DMS 273 treated with DMSO at 0.1 percent for 48 hours (cell line): Measurements from ENCODE around the gene PTPRN2.

Source experiments
- DNase-seq: peaks from one replicate; lab custom pipeline; 2025; lab: John Stamatoyannopoulos, UW

Gene PTPRN2

GRCh38 chr7:158489462-158490155 lies 98.0 kb downstream of the PTPRN2 start:
- DNase-seq, result no peak

- DNase-seq, result no peak
Observed at GRCh38 chr7:158488181-158488971, 99.2 kb downstream of the PTPRN2 start.

GRCh38 chr7:158487631-158488151 lies 99.9 kb downstream of the PTPRN2 start:
- no peak for DNase-seq

- DNase-seq, result no peak
Observed at GRCh38 chr7:158486919-158487318, 100.7 kb downstream of the PTPRN2 start.

GRCh38 chr7:158484801-158485531 lies 102.7 kb downstream of the PTPRN2 start:
- no peak for DNase-seq

GRCh38 chr7:158482480-158482879 lies 105.1 kb downstream of the PTPRN2 start:
- no peak for DNase-seq

GRCh38 chr7:158479664-158480025 lies 108.0 kb downstream of the PTPRN2 start:
- DNase-seq, result no peak

GRCh38 chr7:158479021-158479663 lies 108.5 kb downstream of the PTPRN2 start:
- no peak for DNase-seq

GRCh38 chr7:158477866-158478265 lies 109.8 kb downstream of the PTPRN2 start:
- no peak for DNase-seq

GRCh38 chr7:158476331-158476932 lies 111.2 kb downstream of the PTPRN2 start:
- no peak for DNase-seq

- DNase-seq, result no peak
Observed at GRCh38 chr7:158475679-158476052, 112.0 kb downstream of the PTPRN2 start.

GRCh38 chr7:158475036-158475678 lies 112.5 kb downstream of the PTPRN2 start:
- DNase-seq, result no peak

- no peak for DNase-seq
Observed at GRCh38 chr7:158474488-158474887, 113.1 kb downstream of the PTPRN2 start.

- DNase-seq, result no peak
Observed at GRCh38 chr7:158473946-158474345, 113.7 kb downstream of the PTPRN2 start.

- DNase-seq, result no peak
Observed at GRCh38 chr7:158473221-158473620, 114.4 kb downstream of the PTPRN2 start.

- no peak for DNase-seq
Observed at GRCh38 chr7:158472596-158472995, 115.0 kb downstream of the PTPRN2 start.

GRCh38 chr7:158471716-158472115 lies 115.9 kb downstream of the PTPRN2 start:
- no peak for DNase-seq

GRCh38 chr7:158470336-158470735 lies 117.3 kb downstream of the PTPRN2 start:
- no peak for DNase-seq

- no peak for DNase-seq
Observed at GRCh38 chr7:158469396-158470051, 118.1 kb downstream of the PTPRN2 start.

- DNase-seq, result no peak
Observed at GRCh38 chr7:158468700-158469296, 118.8 kb downstream of the PTPRN2 start.
